PC-3 (cell line): ENCODE results near the gene TTYH2. TPM values are rescaled to one million over a fixed set of nuclear protein-coding genes. Genes with fewer than 3 reads are reported as not detected.

Experiments used
- ATAC-seq: fragments of 200-7000 bp; cut with Tn5 transposase; 2 replicates; pipeline ENCODE4 v1.9.1; 2020; ENCODE audit warnings: mild to moderate bottlenecking, moderate library complexity
- BruUV-seq: library from RNA; stranded (reverse); fragments of 400-500 nt; replicated peaks from 2 replicates; lab custom pipeline; 2021; lab: Mats Ljungman, UMichigan
- CTCF ChIA-PET: fragments of 300-600 bp; sonication (Branson Sonifier 250); formaldehyde crosslinking; loops from one replicate; lab custom pipeline; 2022; ENCODE audit warnings: antibody characterized with exemption; lab: Charles Lee
- POLR2A ChIA-PET: fragments of 300-600 bp; sonication (Branson Sonifier 250); formaldehyde crosslinking; loops from one replicate; lab custom pipeline; 2022; ENCODE audit warnings: antibody characterized with exemption; ENCODE audit not compliant: unreplicated experiment; lab: Charles Lee
- DNase-seq: peaks from one replicate; pipeline ENCODE4 v3.0.0-alpha.2; 2015
- H2AFZ ChIP-seq: fragments of 300-600 bp; sonication (generic); 2 replicates; pipeline ENCODE4 v1.6.0; 2016; ENCODE audit warnings: antibody characterized with exemption, low read length
- H3F3A ChIP-seq: fragments of 300-600 bp; sonication (generic); one replicate; pipeline ENCODE4 v1.6.0; 2017; ENCODE audit warnings: antibody characterized with exemption, low read length, control low read depth, mild to moderate bottlenecking; ENCODE audit not compliant: unreplicated experiment
- H3K27ac ChIP-seq: fragments of 300-600 bp; sonication (generic); 2 replicates; pipeline ENCODE4 v1.5.1; 2016; ENCODE audit warnings: mild to moderate bottlenecking, low read length
- H3K27me3 ChIP-seq: fragments of 300-600 bp; sonication (generic); 2 replicates; pipeline ENCODE4 v1.6.1; 2016; ENCODE audit warnings: low read length, mixed read lengths
- H3K36me3 ChIP-seq: fragments of 300-600 bp; sonication (generic); 2 replicates; pipeline ENCODE4 v1.6.1; 2016; ENCODE audit warnings: low read depth, mixed run types, low read length, mixed read lengths
- H3K4me1 ChIP-seq: fragments of 300-600 bp; sonication (generic); 2 replicates; pipeline ENCODE4 v1.5.1; 2016; ENCODE audit warnings: low read length; ENCODE audit not compliant: insufficient read depth
- H3K4me2 ChIP-seq: fragments of 300-600 bp; sonication (generic); 2 replicates; pipeline ENCODE4 v1.6.0; 2016; ENCODE audit warnings: low read length
- H3K4me3 ChIP-seq: fragments of 300-600 bp; sonication (generic); 2 replicates; pipeline ENCODE4 v1.5.1; 2016; ENCODE audit warnings: mild to moderate bottlenecking, low read length, mixed read lengths
- H3K79me2 ChIP-seq: fragments of 300-600 bp; sonication (generic); 2 replicates; pipeline ENCODE4 v1.6.1; 2017; ENCODE audit warnings: low read length, mixed read lengths
- H3K9ac ChIP-seq: fragments of 300-600 bp; sonication (generic); 2 replicates; pipeline ENCODE4 v1.6.0; 2016; ENCODE audit warnings: mild to moderate bottlenecking, low read length
- H3K9me2 ChIP-seq: fragments of 300-600 bp; sonication (generic); replicated peaks from 2 replicates; pipeline ENCODE4 v1.6.1; 2016; ENCODE audit warnings: mixed run types, low read length, mixed read lengths
- H3K9me3 ChIP-seq: fragments of 300-600 bp; sonication (generic); 2 replicates; pipeline ENCODE4 v1.6.1; 2016; ENCODE audit warnings: low read length, mixed read lengths
- H4K20me1 ChIP-seq: fragments of 300-600 bp; sonication (generic); 2 replicates; pipeline ENCODE4 v1.6.1; 2016; ENCODE audit warnings: low read length, mixed read lengths
- CTCF ChIP-seq: fragments of 300-600 bp; sonication (generic); conservative IDR thresholded peaks from 2 replicates; pipeline ENCODE4 v1.5.1; 2017; ENCODE audit warnings: antibody characterized with exemption, low read depth, mild to moderate bottlenecking, low read length
- EZH2 ChIP-seq: fragments of 300-600 bp; sonication (generic); IDR thresholded peaks from one replicate; pipeline ENCODE4 v1.6.1; 2017; ENCODE audit warnings: antibody characterized with exemption, mild to moderate bottlenecking, low read length; ENCODE audit not compliant: unreplicated experiment
- EZH2phosphoT487 ChIP-seq: fragments of 300-600 bp; sonication (generic); IDR thresholded peaks from 2 replicates; pipeline ENCODE4 v1.6.1; 2018; ENCODE audit warnings: mild to moderate bottlenecking, antibody characterized with exemption, low read length, borderline replicate concordance
- intact Hi-C: fragments of 100-400 bp; cut with micrococcal nuclease; formaldehyde crosslinking; loops from 2 replicates; pipeline ENCODE4 v1.9.0; 2023
- total RNA-seq: library from RNA; depleted of rRNA; stranded (reverse); fragments of >200 nt; gene quantifications from 2 replicates; pipeline ENCODE4 v1.2.3, GENCODE V29; 2014

The TTYH2 gene
- total RNA-seq, 1 experiment from 2014 or later = 17.6 TPM

GRCh38 chr17:74267579-74267978, 54.2 kb downstream of the TTYH2 start:
- H3K9me2 ChIP-seq = no peaks in the 10 kb centered on the region
- no peaks in the 10 kb centered on the region for H3K36me3 ChIP-seq
- no peak for DNase-seq
- H3K9me3 ChIP-seq = no peaks in the 10 kb centered on the region
- H4K20me1 ChIP-seq = no peaks in the 10 kb centered on the region
- no peak overlapping the region for H3K9ac ChIP-seq
- POLR2A ChIA-PET = no interaction called here
- H3K27me3 ChIP-seq = peaks cover 33% of the 10 kb centered on the region
- H3K79me2 ChIP-seq = no peaks in the 10 kb centered on the region
- ATAC-seq = no peak
- no peak overlapping the region for H3K4me3 ChIP-seq
- H3K4me2 ChIP-seq = no peak overlapping the region
- no peaks in the 10 kb centered on the region for H3K4me1 ChIP-seq
- H3K27ac ChIP-seq = no peak overlapping the region
- H2AFZ ChIP-seq = no peak overlapping the region
- intact Hi-C loops = no loop called here
- CTCF ChIA-PET = no interaction called here
- no peaks in the 10 kb centered on the region for H3F3A ChIP-seq
- no TSS peak for BruUV-seq
- no peak for TF ChIP-seq EZH2phosphoT487
- TF ChIP-seq CTCF = no peak
- TF ChIP-seq EZH2 = no peak

- no peaks in the 10 kb centered on the region for H3K36me3 ChIP-seq
- no TSS peak for BruUV-seq
- H3K79me2 ChIP-seq = no peaks in the 10 kb centered on the region
- no peak overlapping the region for H3K4me3 ChIP-seq
- peaks cover 33% of the 10 kb centered on the region for H3K27me3 ChIP-seq
- H4K20me1 ChIP-seq = no peaks in the 10 kb centered on the region
- H3K27ac ChIP-seq = no peak overlapping the region
- no peak overlapping the region for H3K9ac ChIP-seq
- no peak overlapping the region for H3K4me2 ChIP-seq
- CTCF ChIA-PET = no interaction called here
- POLR2A ChIA-PET = interaction anchor here (0.6 kb wide), 1 partner anchor 199 kb away, joined by 4 read pairs; no protein-coding TSS in a partner anchor
- TF ChIP-seq CTCF = no peak
- TF ChIP-seq EZH2phosphoT487 = no peak
- no peak for TF ChIP-seq EZH2
- intact Hi-C loops = no loop called here
- H2AFZ ChIP-seq = no peak overlapping the region
- H3K9me2 ChIP-seq = no peaks in the 10 kb centered on the region
- H3F3A ChIP-seq = no peaks in the 10 kb centered on the region
- DNase-seq (no peak), ATAC-seq (no peak)
- no peaks in the 10 kb centered on the region for H3K4me1 ChIP-seq
- no peaks in the 10 kb centered on the region for H3K9me3 ChIP-seq
Observed at GRCh38 chr17:74267987-74268499, 54.7 kb downstream of the TTYH2 start.

- no peak overlapping the region for H3K4me2 ChIP-seq
- intact Hi-C loops = no loop called here
- POLR2A ChIA-PET = interaction anchor here (0.6 kb wide), 1 partner anchor 199 kb away, joined by 4 read pairs; no protein-coding TSS in a partner anchor
- no peaks in the 10 kb centered on the region for H3K36me3 ChIP-seq
- H3K79me2 ChIP-seq = no peaks in the 10 kb centered on the region
- peaks cover 33% of the 10 kb centered on the region for H3K27me3 ChIP-seq
- CTCF ChIA-PET = no interaction called here
- ATAC-seq = no peak
- no peaks in the 10 kb centered on the region for H3K9me2 ChIP-seq
- no peak for DNase-seq
- H3K4me1 ChIP-seq = no peaks in the 10 kb centered on the region
- H3K27ac ChIP-seq = no peak overlapping the region
- TF ChIP-seq CTCF (no peak), EZH2phosphoT487 (no peak), EZH2 (no peak)
- H3K9ac ChIP-seq = no peak overlapping the region
- H3K9me3 ChIP-seq = no peaks in the 10 kb centered on the region
- no peak overlapping the region for H2AFZ ChIP-seq
- no peaks in the 10 kb centered on the region for H3F3A ChIP-seq
- H3K4me3 ChIP-seq = no peak overlapping the region
- BruUV-seq = no TSS peak
- H4K20me1 ChIP-seq = no peaks in the 10 kb centered on the region
Observed at GRCh38 chr17:74268558-74268957, 55.2 kb downstream of the TTYH2 start.
